ENCODE results near the gene VRK1.

The VRK1 gene

DNA sequence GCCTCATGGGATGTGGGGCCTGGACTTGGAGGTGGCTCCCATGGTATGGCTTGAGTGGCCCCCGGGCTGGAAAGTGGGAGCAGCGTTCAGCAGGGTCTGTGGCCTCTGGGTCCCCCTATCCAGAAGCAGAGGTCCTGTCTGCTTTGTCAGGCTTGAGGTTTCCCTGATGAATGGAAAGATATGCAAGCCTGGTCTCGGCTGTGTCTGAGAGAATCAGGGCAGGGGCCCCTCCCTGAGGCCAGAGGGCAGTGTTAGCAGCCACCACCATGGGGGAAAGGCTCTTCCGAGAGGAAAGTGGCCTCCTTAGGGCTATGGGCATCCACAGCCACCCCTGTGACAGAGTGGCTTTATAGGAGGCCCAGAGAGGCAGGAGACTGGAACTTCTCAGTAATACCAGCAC is 128.2 kb downstream of the VRK1 start:
- Histone ChIP-seq H3K36me3 (ENCODE audit: insufficient read depth) (no peaks in the 10 kb centered on the region), H3K4me2 (no peak overlapping the region), H3K4me3 (IDR thresholded peaks at IDR 0.05; ENCODE audit: insufficient read depth, low read depth, low read length) (no peak overlapping the region), H3K9ac (no peak overlapping the region), H3K4me1 (ENCODE audit: low read depth, poor library complexity, severe bottlenecking) (no peaks in the 10 kb centered on the region), H2AFZ (ENCODE audit: low read depth) (no peak overlapping the region), H3K79me2 (ENCODE audit: insufficient read depth, low read depth) (no peaks in the 10 kb centered on the region), H3K27me3 (ENCODE audit: insufficient read depth, low read depth) (no peaks in the 10 kb centered on the region), H4K20me1 (ENCODE audit: insufficient read depth) (no peaks in the 10 kb centered on the region), H3K27ac (no peak overlapping the region)
- TF ChIP-seq, protein P1, sequence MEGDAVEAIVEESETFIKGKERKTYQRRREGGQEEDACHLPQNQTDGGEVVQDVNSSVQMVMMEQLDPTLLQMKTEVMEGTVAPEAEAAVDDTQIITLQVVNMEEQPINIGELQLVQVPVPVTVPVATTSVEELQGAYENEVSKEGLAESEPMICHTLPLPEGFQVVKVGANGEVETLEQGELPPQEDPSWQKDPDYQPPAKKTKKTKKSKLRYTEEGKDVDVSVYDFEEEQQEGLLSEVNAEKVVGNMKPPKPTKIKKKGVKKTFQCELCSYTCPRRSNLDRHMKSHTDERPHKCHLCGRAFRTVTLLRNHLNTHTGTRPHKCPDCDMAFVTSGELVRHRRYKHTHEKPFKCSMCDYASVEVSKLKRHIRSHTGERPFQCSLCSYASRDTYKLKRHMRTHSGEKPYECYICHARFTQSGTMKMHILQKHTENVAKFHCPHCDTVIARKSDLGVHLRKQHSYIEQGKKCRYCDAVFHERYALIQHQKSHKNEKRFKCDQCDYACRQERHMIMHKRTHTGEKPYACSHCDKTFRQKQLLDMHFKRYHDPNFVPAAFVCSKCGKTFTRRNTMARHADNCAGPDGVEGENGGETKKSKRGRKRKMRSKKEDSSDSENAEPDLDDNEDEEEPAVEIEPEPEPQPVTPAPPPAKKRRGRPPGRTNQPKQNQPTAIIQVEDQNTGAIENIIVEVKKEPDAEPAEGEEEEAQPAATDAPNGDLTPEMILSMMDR (conservative IDR thresholded peaks at IDR 0.05; ENCODE audit: low read depth, low read length), result no peak

DNA sequence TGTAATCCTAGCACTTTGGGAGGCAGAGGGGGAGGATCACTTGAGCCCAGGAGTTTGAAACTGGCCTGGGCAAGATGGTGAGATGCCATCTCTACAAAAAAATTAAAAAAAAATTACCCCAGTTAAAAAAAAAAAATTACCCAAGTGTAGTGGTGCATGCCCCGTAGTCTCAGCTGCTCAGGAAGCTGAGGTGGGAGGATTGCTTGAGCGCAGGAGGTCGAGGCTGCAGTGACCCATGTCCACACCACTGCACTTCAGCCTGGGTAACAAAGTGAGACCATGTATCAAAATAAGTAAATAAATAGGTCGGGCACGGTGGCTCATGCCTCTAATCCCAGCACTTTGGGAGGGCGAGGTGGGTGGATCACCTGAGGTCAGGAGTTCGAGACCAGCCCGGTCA is 128.8 kb downstream of the VRK1 start:
- TF ChIP-seq, protein P1 (conservative IDR thresholded peaks at IDR 0.05; ENCODE audit: low read depth, low read length), result no peak
- Histone ChIP-seq H3K36me3 (ENCODE audit: insufficient read depth) (no peaks in the 10 kb centered on the region), H3K4me2 (no peak overlapping the region), H2AFZ (ENCODE audit: low read depth) (no peak overlapping the region), H3K27ac (no peak overlapping the region), H3K9ac (no peak overlapping the region), H3K4me1 (ENCODE audit: low read depth, poor library complexity, severe bottlenecking) (no peaks in the 10 kb centered on the region), H4K20me1 (ENCODE audit: insufficient read depth) (no peaks in the 10 kb centered on the region), H3K79me2 (ENCODE audit: insufficient read depth, low read depth) (no peaks in the 10 kb centered on the region), H3K4me3 (IDR thresholded peaks at IDR 0.05; ENCODE audit: insufficient read depth, low read depth, low read length) (no peak overlapping the region), H3K27me3 (ENCODE audit: insufficient read depth, low read depth) (no peaks in the 10 kb centered on the region)

DNA sequence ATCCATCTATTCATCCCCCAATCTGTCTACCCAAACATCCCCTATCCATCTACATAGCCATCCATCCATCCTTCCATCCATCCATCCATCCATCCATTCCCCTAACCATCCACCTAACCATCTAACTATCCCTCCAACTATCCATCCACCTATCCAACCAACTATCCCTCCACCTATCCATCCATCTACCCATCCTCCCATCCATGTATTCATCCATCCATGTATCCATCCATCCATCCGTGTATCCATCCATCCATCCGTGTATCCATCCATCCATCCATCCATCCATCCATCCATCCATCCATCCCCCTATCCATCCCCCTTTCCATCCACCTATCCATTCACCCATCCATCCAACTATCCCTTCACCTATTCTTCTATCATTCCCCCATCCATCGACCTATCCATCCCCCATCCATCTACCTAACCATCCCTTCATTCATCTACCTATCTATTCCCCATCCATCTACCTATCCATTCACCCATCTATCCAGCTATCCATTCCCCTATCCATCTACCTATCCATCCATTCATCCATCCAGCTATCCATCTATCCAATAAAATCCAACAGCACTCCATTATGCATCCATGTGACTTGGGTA is 131.7 kb downstream of the VRK1 start:
- Histone ChIP-seq H3K4me3 (IDR thresholded peaks at IDR 0.05; ENCODE audit: insufficient read depth, low read depth, low read length) (no peak overlapping the region), H3K27ac (no peak overlapping the region), H3K4me2 (no peak overlapping the region), H3K79me2 (ENCODE audit: insufficient read depth, low read depth) (no peaks in the 10 kb centered on the region), H3K27me3 (ENCODE audit: insufficient read depth, low read depth) (no peaks in the 10 kb centered on the region), H3K36me3 (ENCODE audit: insufficient read depth) (no peaks in the 10 kb centered on the region), H3K9ac (no peak overlapping the region), H2AFZ (ENCODE audit: low read depth) (no peak overlapping the region), H4K20me1 (ENCODE audit: insufficient read depth) (no peaks in the 10 kb centered on the region), H3K4me1 (ENCODE audit: low read depth, poor library complexity, severe bottlenecking) (no peaks in the 10 kb centered on the region)
- TF ChIP-seq, protein P1 (conservative IDR thresholded peaks at IDR 0.05; ENCODE audit: low read depth, low read length), result no peak

DNA sequence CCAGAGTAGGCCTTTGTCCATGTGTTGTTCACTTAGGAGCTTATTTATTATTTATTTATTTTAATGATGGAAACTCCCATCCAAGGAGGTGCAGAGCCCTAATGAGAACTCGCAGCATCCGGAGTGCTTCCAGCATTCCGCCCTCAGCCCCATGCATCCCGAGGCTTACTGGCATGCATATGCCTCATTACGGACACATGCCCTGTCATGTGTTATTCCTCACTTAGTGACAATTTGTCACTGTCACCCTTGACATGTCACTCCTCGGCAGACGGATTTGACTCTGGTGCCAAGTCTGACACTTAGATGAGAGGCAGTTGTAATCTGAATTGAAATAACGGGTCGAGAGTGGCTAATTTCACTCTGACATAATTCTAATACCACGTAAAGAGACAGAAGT is 132.8 kb downstream of the VRK1 start:
- H3K79me2 ChIP-seq (ENCODE audit: insufficient read depth, low read depth), result no peaks in the 10 kb centered on the region
- no peaks in the 10 kb centered on the region for H3K27me3 ChIP-seq (ENCODE audit: insufficient read depth, low read depth)
- no peak overlapping the region for H3K9ac ChIP-seq
- no peak overlapping the region for H3K27ac ChIP-seq
- H3K36me3 ChIP-seq (ENCODE audit: insufficient read depth), result no peaks in the 10 kb centered on the region
- H3K4me2 ChIP-seq, result no peak overlapping the region
- no peaks in the 10 kb centered on the region for H4K20me1 ChIP-seq (ENCODE audit: insufficient read depth)
- no peak overlapping the region for H2AFZ ChIP-seq (ENCODE audit: low read depth)
- H3K4me1 ChIP-seq (ENCODE audit: low read depth, poor library complexity, severe bottlenecking), result no peaks in the 10 kb centered on the region
- TF ChIP-seq, protein P1 (conservative IDR thresholded peaks at IDR 0.05; ENCODE audit: low read depth, low read length), result no peak
- H3K4me3 ChIP-seq (IDR thresholded peaks at IDR 0.05; ENCODE audit: insufficient read depth, low read depth, low read length), result no peak overlapping the region

Data from KMS-11 (cell line).